ENCODE measurements around the gene DNAJA2. TPM values are rescaled to one million over a fixed set of nuclear protein-coding genes. Genes with fewer than 3 reads are reported as not detected.

The DNAJA2 gene
- total RNA-seq, 1 donor from 2014 or later: 76.1 TPM

GRCh38 chr16:46997844-46998243, 24.4 kb upstream of the DNAJA2 start:
- no peak for DNase-seq (ENCODE audit: low read depth)
- no peaks in the 10 kb centered on the region for H3K79me2 ChIP-seq (ENCODE audit: insufficient read depth, low read length)
- no peaks in the 10 kb centered on the region for H3K4me1 Mint-ChIP-seq (ENCODE audit: low read depth, unreplicated experiment)
- no peaks in the 10 kb centered on the region for H3K36me3 Mint-ChIP-seq (ENCODE audit: low read depth, unreplicated experiment)
- no peak overlapping the region for H3K9ac ChIP-seq (ENCODE audit: low read length)
- no peaks in the 10 kb centered on the region for H3K27me3 Mint-ChIP-seq (ENCODE audit: low read depth, unreplicated experiment)
- H3K9me3 ChIP-seq (ENCODE audit: insufficient read depth, low read depth, low read length): no peaks in the 10 kb centered on the region
- no peak for FAIRE-seq
- H2AFZ ChIP-seq (ENCODE audit: low read depth, low read length): no peak overlapping the region
- H3K27me3 ChIP-seq (ENCODE audit: insufficient read depth, low read length): no peaks in the 10 kb centered on the region
- H3K27ac Mint-ChIP-seq (ENCODE audit: unreplicated experiment): no peak overlapping the region
- no peak overlapping the region for H3K27ac ChIP-seq (ENCODE audit: low read depth, low read length)
- H3K4me3 Mint-ChIP-seq (ENCODE audit: unreplicated experiment): no peak overlapping the region
- no peak overlapping the region for H3K4me3 ChIP-seq (ENCODE audit: insufficient read depth, low read depth, low read length)
- no peaks in the 10 kb centered on the region for H3K36me3 ChIP-seq (ENCODE audit: insufficient read depth, low read length)
- TF ChIP-seq EZH2 (IDR thresholded peaks at IDR 0.05; ENCODE audit: insufficient read depth, low read length): no peak
- TF ChIP-seq CTCF (IDR thresholded peaks at IDR 0.05; ENCODE audit: insufficient read depth, low read depth, low read length): no peak
- H3K9me3 Mint-ChIP-seq (ENCODE audit: unreplicated experiment): peaks cover 3% of the 10 kb centered on the region
- H3K4me2 ChIP-seq (ENCODE audit: low read length): no peak overlapping the region
- no peaks in the 10 kb centered on the region for H3K4me1 ChIP-seq (ENCODE audit: insufficient read depth, low read length)
- no peaks in the 10 kb centered on the region for H4K20me1 ChIP-seq (ENCODE audit: insufficient read depth, low read length)

- Histone ChIP-seq H3K27ac (ENCODE audit: low read depth, low read length) (no peak overlapping the region), H3K4me2 (ENCODE audit: low read length) (no peak overlapping the region), H3K9ac (ENCODE audit: low read length) (no peak overlapping the region), H3K27me3 (ENCODE audit: insufficient read depth, low read length) (no peaks in the 10 kb centered on the region), H3K9me3 (ENCODE audit: insufficient read depth, low read depth, low read length) (no peaks in the 10 kb centered on the region), H3K4me3 (ENCODE audit: insufficient read depth, low read depth, low read length) (no peak overlapping the region), H3K36me3 (ENCODE audit: insufficient read depth, low read length) (no peaks in the 10 kb centered on the region), H4K20me1 (ENCODE audit: insufficient read depth, low read length) (no peaks in the 10 kb centered on the region), H3K79me2 (ENCODE audit: insufficient read depth, low read length) (no peaks in the 10 kb centered on the region), H3K4me1 (ENCODE audit: insufficient read depth, low read length) (no peaks in the 10 kb centered on the region), H2AFZ (ENCODE audit: low read depth, low read length) (no peak overlapping the region)
- Mint-ChIP-seq H3K27ac (ENCODE audit: unreplicated experiment) (no peak overlapping the region), H3K27me3 (ENCODE audit: low read depth, unreplicated experiment) (no peaks in the 10 kb centered on the region), H3K4me3 (ENCODE audit: unreplicated experiment) (no peak overlapping the region), H3K36me3 (ENCODE audit: low read depth, unreplicated experiment) (no peaks in the 10 kb centered on the region), H3K4me1 (ENCODE audit: low read depth, unreplicated experiment) (no peaks in the 10 kb centered on the region), H3K9me3 (ENCODE audit: unreplicated experiment) (peaks cover 3% of the 10 kb centered on the region)
- TF ChIP-seq EZH2 (IDR thresholded peaks at IDR 0.05; ENCODE audit: insufficient read depth, low read length): no peak
- no peak for TF ChIP-seq CTCF (IDR thresholded peaks at IDR 0.05; ENCODE audit: insufficient read depth, low read depth, low read length)
- FAIRE-seq: no peak
- DNase-seq (ENCODE audit: low read depth): no peak
Observed at GRCh38 chr16:46996952-46997458, 23.5 kb upstream of the DNAJA2 start.

GRCh38 chr16:46996391-46996790, 22.9 kb upstream of the DNAJA2 start:
- Mint-ChIP-seq H3K9me3 (ENCODE audit: unreplicated experiment) (peaks cover 4% of the 10 kb centered on the region), H3K4me1 (ENCODE audit: low read depth, unreplicated experiment) (no peaks in the 10 kb centered on the region), H3K27me3 (ENCODE audit: low read depth, unreplicated experiment) (no peaks in the 10 kb centered on the region), H3K36me3 (ENCODE audit: low read depth, unreplicated experiment) (no peaks in the 10 kb centered on the region), H3K4me3 (ENCODE audit: unreplicated experiment) (no peak overlapping the region), H3K27ac (ENCODE audit: unreplicated experiment) (no peak overlapping the region)
- Histone ChIP-seq H3K27me3 (ENCODE audit: insufficient read depth, low read length) (no peaks in the 10 kb centered on the region), H3K36me3 (ENCODE audit: insufficient read depth, low read length) (no peaks in the 10 kb centered on the region), H3K27ac (ENCODE audit: low read depth, low read length) (no peak overlapping the region), H3K9ac (ENCODE audit: low read length) (no peak overlapping the region), H3K4me3 (ENCODE audit: insufficient read depth, low read depth, low read length) (no peak overlapping the region), H3K4me2 (ENCODE audit: low read length) (no peak overlapping the region), H3K79me2 (ENCODE audit: insufficient read depth, low read length) (no peaks in the 10 kb centered on the region), H3K9me3 (ENCODE audit: insufficient read depth, low read depth, low read length) (no peaks in the 10 kb centered on the region), H3K4me1 (ENCODE audit: insufficient read depth, low read length) (no peaks in the 10 kb centered on the region), H2AFZ (ENCODE audit: low read depth, low read length) (no peak overlapping the region), H4K20me1 (ENCODE audit: insufficient read depth, low read length) (no peaks in the 10 kb centered on the region)
- DNase-seq (ENCODE audit: low read depth): no peak
- TF ChIP-seq EZH2 (IDR thresholded peaks at IDR 0.05; ENCODE audit: insufficient read depth, low read length): no peak
- TF ChIP-seq CTCF (IDR thresholded peaks at IDR 0.05; ENCODE audit: insufficient read depth, low read depth, low read length): no peak
- no peak for FAIRE-seq
